HUES48 (cell line): ENCODE measurements around the gene OSTM1.

Experiments
- H3K27ac ChIP-seq: one replicate; pipeline ENCODE4 v1.7.0; 2013; ENCODE audit warnings: low read depth, low read length, inconsistent platforms
- H3K27me3 ChIP-seq: 2 replicates; pipeline ENCODE4 v1.6.1; 2013; ENCODE audit warnings: mild to moderate bottlenecking, low read length; ENCODE audit not compliant: control insufficient read depth, insufficient read depth
- H3K36me3 ChIP-seq: 2 replicates; pipeline ENCODE4 v1.6.1; 2013; ENCODE audit warnings: low read length; ENCODE audit not compliant: control insufficient read depth, insufficient read depth
- H3K4me1 ChIP-seq: 2 replicates; pipeline ENCODE4 v1.6.1; 2013; ENCODE audit warnings: mild to moderate bottlenecking, low read length; ENCODE audit not compliant: control insufficient read depth, insufficient read depth
- H3K4me3 ChIP-seq: 2 replicates; pipeline ENCODE4 v1.5.1; 2013; ENCODE audit warnings: mild to moderate bottlenecking, low read depth, low read length
- H3K9ac ChIP-seq: 2 replicates; pipeline ENCODE4 v1.6.1; 2013; ENCODE audit warnings: mild to moderate bottlenecking, low read depth, low read length, moderate library complexity
- H3K9me3 ChIP-seq: 2 replicates; pipeline ENCODE4 v1.6.1; 2013; ENCODE audit warnings: low read length; ENCODE audit not compliant: control insufficient read depth, insufficient read depth

OSTM1 gene

DNA sequence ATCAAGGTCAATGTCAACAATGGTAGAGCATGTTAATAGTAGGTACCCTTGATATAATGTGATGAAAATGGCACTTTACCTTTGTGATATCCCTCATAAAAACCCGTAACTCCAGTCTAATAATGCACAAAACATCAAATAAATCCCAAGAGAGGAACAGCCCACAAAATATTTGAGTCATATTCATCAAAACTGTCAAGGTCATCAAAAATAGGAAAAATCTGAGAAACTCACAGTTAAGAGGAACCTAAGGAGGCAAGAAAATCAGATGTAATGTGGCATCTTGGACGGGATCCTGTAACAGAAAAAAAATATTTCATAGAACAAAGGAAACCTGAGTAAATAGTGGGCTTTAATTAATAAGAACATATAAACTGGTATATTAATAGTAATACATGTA is 25.5 kb upstream of the OSTM1 start:
- H3K9ac ChIP-seq: no peak overlapping the region
- no peaks in the 10 kb centered on the region for H3K36me3 ChIP-seq
- H3K4me3 ChIP-seq: no peak overlapping the region
- no peaks in the 10 kb centered on the region for H3K4me1 ChIP-seq
- 0 out of 2 replicates have a peak, but pooled peaks cover 2% of the 10 kb centered on the region for H3K9me3 ChIP-seq
- H3K27ac ChIP-seq: no peak overlapping the region
- no peaks in the 10 kb centered on the region for H3K27me3 ChIP-seq

DNA sequence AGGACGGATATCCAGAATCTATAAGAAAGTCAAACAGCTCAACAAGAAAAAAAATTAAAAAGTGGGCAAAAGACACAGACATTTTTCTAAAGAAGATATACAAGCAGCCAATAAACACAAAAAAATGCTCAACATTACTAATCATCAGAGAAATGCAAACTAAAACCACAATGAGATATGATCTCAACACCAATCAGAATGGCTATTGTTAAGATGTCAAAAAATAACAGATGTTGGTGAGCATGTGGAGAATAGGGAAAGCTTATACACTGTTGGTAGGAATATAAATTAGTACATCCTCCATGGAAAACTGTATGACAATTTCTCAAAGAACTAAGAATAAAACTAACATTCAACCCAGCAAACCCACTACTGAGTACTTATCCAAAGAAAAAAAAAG is 23.3 kb upstream of the OSTM1 start:
- Histone ChIP-seq H3K36me3 (no peaks in the 10 kb centered on the region), H3K9ac (no peak overlapping the region), H3K4me1 (no peaks in the 10 kb centered on the region), H3K27me3 (no peaks in the 10 kb centered on the region), H3K27ac (no peak overlapping the region), H3K9me3 (0 out of 2 replicates have a peak, but pooled peaks cover 2% of the 10 kb centered on the region), H3K4me3 (no peak overlapping the region)

DNA sequence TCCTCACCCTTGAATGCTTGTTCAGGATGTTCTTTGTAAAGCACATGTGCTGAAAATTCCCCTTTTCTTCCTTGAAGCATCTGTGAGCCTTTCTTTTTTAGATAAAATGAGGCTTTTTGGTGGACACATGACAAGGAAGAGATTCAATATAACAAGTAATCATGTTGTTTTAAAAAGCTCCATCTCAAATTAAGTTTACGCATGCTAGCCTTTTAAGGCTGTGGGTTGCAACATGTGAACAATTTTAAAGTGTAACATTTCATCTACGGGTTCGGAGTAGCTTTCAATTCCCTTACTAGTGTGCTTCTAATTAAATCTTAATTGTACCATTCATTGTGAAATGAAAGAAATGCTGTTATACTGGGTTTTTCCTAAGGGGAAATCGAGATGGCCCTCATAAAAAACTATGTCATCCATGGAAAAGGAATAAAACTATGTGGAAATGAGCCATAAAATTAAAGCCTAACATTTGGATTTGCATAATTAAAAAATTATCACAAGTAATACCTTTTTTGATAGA is 19.3 kb upstream of the OSTM1 start:
- Histone ChIP-seq H3K36me3 (no peaks in the 10 kb centered on the region), H3K4me1 (no peaks in the 10 kb centered on the region), H3K27me3 (no peaks in the 10 kb centered on the region), H3K9ac (no peak overlapping the region), H3K4me3 (no peak overlapping the region), H3K9me3 (0 out of 2 replicates have a peak, but pooled peaks cover 2% of the 10 kb centered on the region), H3K27ac (no peak overlapping the region)

DNA sequence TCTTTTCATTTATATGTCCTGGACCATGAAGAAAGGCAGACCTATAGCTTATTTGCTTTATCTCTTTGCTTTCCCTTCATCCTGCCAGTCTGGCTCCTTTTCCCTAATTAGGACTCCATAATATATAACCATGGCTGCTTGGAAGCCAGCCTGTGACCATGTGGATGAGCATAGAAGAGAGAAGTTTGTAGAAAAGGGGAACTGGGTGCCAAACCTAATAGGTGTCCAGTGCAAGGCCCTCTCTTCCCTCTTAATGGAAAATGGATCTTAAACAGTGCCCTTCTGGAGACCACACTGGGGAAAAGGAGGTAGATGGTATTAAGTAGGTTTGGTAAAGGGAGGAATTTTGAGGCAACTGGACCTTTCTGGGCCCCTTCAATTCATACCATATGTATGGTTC is 16.7 kb upstream of the OSTM1 start:
- H3K36me3 ChIP-seq: no peaks in the 10 kb centered on the region
- no peak overlapping the region for H3K4me3 ChIP-seq
- H3K27ac ChIP-seq: no peak overlapping the region
- H3K27me3 ChIP-seq: no peaks in the 10 kb centered on the region
- no peak overlapping the region for H3K9ac ChIP-seq
- H3K4me1 ChIP-seq: peaks cover 6% of the 10 kb centered on the region; the same call in 1 of the 2 replicates
- H3K9me3 ChIP-seq: no peaks in the 10 kb centered on the region

DNA sequence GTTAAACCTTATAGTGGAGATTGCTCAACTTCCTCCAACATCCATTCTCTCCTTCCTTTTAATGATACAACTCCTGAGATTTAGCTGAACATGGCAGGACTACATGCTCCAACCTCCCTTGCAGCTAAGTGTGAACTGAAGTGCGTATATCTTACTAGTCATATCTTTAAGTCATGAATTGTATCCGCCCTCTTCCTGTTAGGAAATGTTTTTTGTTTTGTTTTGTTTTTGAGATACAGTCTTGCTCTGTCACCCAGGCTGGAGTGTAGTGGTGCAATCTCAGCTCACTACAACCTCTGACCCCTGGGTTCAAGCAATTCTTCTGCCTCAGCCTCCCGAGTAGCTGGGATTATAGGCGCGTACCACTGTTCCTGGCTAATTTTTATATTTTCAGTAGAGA is 8.8 kb upstream of the OSTM1 start:
- Histone ChIP-seq H3K36me3 (no peaks in the 10 kb centered on the region), H3K9ac (no peak overlapping the region), H3K9me3 (no peaks in the 10 kb centered on the region), H3K27me3 (no peaks in the 10 kb centered on the region), H3K27ac (no peak overlapping the region), H3K4me3 (no peak overlapping the region), H3K4me1 (peaks cover 21% of the 10 kb centered on the region)

DNA sequence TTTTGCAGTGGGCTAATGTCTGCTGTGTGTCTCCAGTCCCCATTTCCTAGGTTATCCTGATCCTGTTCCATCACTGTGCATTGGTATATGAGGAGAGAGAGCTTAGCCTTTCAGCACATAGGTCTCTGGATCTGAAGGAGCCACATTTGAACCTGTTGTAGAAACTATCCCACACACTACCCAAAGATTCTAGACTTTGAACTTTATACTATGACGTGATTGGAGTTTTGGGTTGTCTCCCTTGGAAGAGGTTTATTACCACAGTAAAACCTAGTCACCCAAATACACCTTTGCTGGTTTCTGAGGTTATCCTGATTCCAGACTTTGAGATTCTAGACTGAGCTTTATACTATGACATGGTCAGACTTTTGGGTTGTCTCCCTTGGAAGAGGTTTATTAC is 8.0 kb upstream of the OSTM1 start:
- H3K9me3 ChIP-seq: no peaks in the 10 kb centered on the region
- no peak overlapping the region for H3K27ac ChIP-seq
- peaks cover 18% of the 10 kb centered on the region for H3K4me1 ChIP-seq
- H3K9ac ChIP-seq: no peak overlapping the region
- no peaks in the 10 kb centered on the region for H3K27me3 ChIP-seq
- no peak overlapping the region for H3K4me3 ChIP-seq
- no peaks in the 10 kb centered on the region for H3K36me3 ChIP-seq

DNA sequence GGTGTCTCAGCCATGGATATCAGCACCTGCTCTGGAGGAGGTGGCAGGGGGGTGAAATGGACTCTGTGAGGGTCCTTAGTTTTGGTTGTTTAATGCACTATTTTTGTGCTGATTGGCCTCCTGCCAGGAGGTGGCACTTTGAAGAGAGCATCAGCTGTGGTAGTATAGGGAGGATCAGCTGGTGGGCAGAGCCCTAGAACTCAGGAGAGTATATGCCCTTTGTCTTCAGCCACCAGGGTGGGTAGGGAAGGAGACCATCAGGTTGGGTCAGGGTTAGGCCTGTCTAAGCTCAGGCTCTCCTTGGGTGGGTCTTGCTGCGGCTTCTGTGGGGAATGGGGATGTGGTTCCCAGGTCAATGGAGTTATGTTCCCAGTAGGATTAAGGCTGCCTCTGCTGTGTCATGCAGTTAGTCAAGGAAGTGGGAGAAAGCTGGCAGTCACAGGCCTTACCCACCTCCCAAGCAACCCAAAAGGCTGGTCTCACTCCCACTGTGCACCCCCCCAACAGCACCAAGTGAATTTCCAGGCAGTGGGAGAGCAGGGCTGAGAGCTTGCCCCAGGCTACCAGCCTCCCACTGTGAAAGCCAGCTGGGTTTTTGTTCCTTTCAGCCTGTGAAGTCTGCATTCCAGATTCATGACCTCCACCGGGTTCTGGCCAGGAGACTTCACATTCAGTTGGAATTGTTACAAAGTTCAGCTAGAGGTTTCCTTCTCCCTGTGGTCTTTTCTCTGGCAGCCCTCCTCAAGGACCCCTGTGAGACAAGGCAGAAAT is 5.7 kb upstream of the OSTM1 start:
- Histone ChIP-seq H3K9ac (no peak overlapping the region), H3K4me3 (no peak overlapping the region), H3K27me3 (0 out of 2 replicates have a peak, but pooled peaks cover 6% of the 10 kb centered on the region), H3K36me3 (no peaks in the 10 kb centered on the region), H3K4me1 (peaks cover 24% of the 10 kb centered on the region), H3K27ac (peak overlapping the region; percentile 73), H3K9me3 (no peaks in the 10 kb centered on the region)

DNA sequence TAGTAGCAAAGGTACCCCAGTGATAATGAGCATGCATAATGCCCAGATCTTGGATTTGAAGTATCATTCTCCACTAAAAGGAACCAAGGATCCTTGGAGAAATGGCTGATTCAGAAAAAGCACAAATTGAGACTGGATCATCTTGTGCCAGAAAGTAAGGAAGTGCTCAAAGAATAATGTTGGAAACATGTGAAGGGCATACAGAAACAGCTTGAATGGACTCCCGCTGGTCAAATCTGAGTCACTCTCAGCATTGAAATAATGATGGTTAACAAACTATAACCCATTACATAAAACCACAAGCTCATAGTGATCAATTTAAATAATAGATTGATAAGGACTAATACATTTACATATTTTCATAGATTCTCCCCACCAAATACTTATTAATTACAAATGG is 3.6 kb upstream of the OSTM1 start:
- Histone ChIP-seq H3K9ac (no peak overlapping the region), H3K4me3 (no peak overlapping the region), H3K36me3 (no peaks in the 10 kb centered on the region), H3K4me1 (peaks cover 36% of the 10 kb centered on the region), H3K27ac (no peak overlapping the region), H3K9me3 (no peaks in the 10 kb centered on the region), H3K27me3 (0 out of 2 replicates have a peak, but pooled peaks cover 6% of the 10 kb centered on the region)

DNA sequence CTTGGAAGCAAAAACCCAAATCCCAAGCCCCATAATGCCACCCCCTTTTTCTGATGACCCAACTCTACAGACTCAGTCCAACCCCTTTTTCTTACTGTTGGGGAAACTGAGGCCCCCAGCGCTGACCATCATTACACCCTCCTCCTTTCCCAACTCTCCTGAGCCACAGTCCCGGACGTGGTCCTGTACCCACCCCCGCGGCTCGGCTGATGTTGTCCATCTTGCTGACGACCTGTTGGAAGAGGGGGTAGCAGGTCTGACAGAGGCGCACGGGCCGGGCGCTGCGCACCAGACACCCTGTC is 533 bp downstream of the OSTM1 start:
- peak overlapping the region; percentile 80 for H3K27ac ChIP-seq
- H3K4me3 ChIP-seq: peak overlapping the region; percentile 97
- no peaks in the 10 kb centered on the region for H3K36me3 ChIP-seq
- H3K4me1 ChIP-seq: peaks cover 28% of the 10 kb centered on the region
- H3K9ac ChIP-seq: peak overlapping the region; percentile 73; the same call in 1 of the 2 replicates
- H3K27me3 ChIP-seq: 0 out of 2 replicates have a peak, but pooled peaks cover 6% of the 10 kb centered on the region
- H3K9me3 ChIP-seq: no peaks in the 10 kb centered on the region

DNA sequence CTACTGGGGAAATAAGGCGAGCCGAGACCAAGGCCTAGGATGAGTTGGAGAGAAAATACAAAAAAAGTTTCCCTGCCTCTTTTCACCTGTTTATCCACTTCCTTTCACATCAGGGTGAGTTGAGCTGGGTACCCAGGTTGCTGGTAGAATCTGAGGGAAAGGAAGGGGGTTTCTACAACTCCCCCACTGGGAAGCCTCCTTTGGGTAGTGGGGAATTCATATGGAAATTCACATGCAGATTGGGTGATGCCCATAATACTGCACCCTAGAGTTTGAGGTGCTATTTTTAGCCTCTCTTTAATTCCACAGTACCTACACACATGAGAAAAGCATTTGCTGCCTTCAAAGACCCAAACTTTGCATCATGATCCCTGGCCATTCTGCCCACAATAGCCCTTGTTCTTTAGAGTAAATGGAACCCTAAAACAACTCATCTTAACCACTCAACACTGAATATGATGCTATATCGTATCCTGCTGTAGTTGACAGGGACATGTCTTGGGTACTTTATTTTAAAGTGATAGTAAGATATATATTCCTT is 2.7 kb downstream of the OSTM1 start:
- Histone ChIP-seq H3K4me1 (peaks cover 28% of the 10 kb centered on the region), H3K27ac (peak overlapping the region; percentile 68), H3K9ac (no peak overlapping the region), H3K27me3 (0 out of 2 replicates have a peak, but pooled peaks cover 6% of the 10 kb centered on the region), H3K36me3 (no peaks in the 10 kb centered on the region), H3K4me3 (no peak overlapping the region), H3K9me3 (no peaks in the 10 kb centered on the region)

DNA sequence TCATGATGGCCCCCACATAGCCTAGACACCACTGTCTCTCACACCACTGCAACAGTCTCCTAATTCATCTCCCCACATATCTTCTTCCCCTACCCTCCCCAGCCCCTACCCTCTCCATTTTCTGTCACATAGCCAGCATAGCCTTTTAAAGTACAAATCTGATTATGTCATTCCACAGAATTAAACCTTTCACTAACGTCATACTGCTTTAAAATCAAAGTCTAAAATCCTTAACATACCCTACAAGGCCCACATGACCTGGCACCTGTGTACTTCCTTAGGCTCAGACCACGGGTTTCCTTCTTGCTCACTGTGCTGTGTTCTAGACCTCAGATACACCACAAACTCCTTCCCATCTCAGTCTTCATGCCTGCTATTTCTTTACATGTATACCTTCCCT is 5.9 kb downstream of the OSTM1 start:
- no peaks in the 10 kb centered on the region for H3K27me3 ChIP-seq
- H3K9me3 ChIP-seq: no peaks in the 10 kb centered on the region
- peaks cover 16% of the 10 kb centered on the region for H3K36me3 ChIP-seq
- peaks cover 14% of the 10 kb centered on the region for H3K4me1 ChIP-seq
- no peak overlapping the region for H3K4me3 ChIP-seq
- no peak overlapping the region for H3K27ac ChIP-seq
- H3K9ac ChIP-seq: no peak overlapping the region
